ENCODE data around the gene PRKAG3. TPM values are rescaled to one million over a fixed set of nuclear protein-coding genes. Genes with fewer than 3 reads are reported as not detected.

The PRKAG3 gene
- polyA plus RNA-seq = not detected

DNA sequence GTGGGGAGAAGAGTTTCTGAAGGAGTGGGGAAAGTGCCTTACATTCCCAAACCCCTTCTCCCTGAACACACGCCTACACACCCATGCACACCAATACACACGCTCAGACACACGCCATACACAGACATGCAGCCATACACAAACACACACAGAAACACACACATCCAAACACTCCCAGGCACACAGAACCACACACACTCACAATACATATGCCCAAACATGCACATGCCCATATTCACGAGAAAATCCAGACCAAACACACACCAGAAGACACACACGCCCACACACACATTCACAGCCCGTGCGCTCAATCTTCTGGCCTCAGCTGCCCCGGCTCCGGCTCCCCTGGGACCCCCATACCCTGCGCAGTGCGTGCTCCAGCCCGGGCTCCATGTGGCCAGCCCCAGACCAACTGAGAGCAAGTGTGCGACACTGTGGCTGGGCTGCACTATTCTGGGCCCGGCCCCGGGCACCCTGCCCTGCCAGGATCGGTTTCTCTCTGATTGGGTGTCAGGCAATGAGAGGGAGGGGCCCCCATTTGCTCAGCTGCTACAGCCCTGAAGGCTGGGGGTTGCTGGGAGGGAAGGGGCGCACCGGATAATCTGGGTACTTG lies at the start of gene PRKAG3:
PRKAG3 (minus strand) TSS at position 426 of the 613 bp plus-strand sequence.
- Mint-ChIP-seq H3K36me3 (peaks cover 1% of the 10 kb centered on the region), H3K9me3 (no peaks in the 10 kb centered on the region), H3K27ac (no peak within 1 kb of the TSS), H3K27me3 (peaks cover 29% of the 10 kb centered on the region), H3K4me3 (peak within 1 kb of the TSS in 1 of 4 donors; percentile 27), H3K4me1 (peaks cover 0 to 1% (median under 1%) of the 10 kb centered on the region in 3 donors)

DNA sequence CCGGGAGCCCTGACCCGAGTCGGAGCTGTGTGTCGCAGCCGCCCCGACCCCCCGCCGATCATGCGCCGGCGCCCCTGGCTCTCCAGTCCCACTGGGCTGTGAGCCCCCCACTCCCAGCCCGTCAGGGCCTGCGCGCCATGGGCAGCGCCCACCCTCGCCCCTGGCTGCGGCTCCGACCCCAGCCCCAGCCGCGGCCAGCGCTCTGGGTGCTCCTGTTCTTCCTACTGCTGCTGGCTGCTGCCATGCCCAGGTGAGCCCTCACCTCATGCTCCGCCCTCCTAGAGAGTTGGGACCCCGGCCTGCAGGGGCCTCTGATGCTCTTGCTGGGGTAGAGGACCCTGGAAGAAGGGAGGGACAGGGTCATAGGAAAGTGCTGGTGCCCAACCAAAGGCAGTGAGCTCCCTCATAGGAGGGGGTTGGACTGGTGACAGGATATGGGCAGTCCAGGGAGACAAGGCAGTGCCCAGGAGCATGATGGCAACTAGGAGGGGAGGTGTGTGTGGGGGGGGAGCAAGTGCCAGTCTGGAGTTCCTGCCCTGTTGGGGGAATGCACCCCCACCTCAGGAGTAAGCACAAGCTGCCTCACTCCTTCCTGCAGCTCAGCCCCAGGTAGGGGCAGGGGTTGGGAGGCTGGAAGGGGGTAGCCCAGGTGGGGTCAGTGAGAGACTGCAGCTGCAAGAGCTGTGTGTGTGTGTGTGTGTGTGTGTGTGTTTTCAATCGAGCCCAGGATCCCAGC lies 49.4 kb upstream of the PRKAG3 start:
- Mint-ChIP-seq H3K4me1 (peaks cover 28 to 54% (median 46%) of the 10 kb centered on the region in 3 donors), H3K27ac (peak overlapping the region; percentile 46 to 99 (median 71)), H3K36me3 (no peaks in the 10 kb centered on the region), H3K9me3 (no peaks in the 10 kb centered on the region), H3K27me3 (peaks cover 6% of the 10 kb centered on the region), H3K4me3 (peak overlapping the region; percentile 60 to 97 (median 89))

DNA sequence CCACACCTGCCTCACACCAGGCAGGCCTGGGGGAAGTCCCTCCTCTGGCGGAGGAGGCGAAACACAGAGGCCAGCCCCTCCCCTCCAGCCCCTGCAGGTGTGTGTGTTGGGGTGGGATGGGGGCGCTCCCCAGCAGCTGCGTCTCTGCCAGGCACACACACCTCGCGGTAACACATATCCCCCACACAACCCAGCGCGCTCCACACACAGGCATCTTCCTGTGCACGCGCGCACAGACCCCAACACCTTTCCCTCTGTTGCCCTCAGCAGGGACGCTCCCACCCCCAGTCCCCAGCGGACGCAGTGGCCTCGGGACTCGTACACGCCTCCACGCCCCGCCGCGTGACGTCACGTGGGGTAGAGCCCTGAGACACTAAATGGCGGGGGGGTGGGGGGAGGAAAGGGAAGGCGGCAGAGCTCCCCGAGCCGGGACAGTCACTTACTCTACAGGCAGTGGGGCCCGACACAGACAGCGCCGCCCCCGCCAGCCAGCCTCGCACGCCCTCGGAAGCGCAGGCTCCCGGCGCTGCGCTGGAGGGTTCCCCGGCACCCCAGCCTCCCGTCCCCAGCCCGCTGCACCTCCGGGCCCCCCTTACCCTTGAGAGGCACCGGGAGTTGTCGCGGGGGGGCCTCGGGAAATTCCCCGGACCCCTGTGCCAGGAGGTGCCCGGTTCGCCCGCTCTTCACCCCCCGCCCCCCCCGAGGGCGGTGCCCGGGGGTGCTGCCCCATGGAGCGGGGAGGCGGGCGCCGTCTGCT lies 48.7 kb upstream of the PRKAG3 start, which contains the start of gene WNT10A:
WNT10A (plus strand) TSS at position 751 of the 757 bp plus-strand sequence. CDS start 144 bp downstream, outside the sequence.
- H3K9me3 Mint-ChIP-seq = no peaks in the 10 kb centered on the region
- peaks cover 26 to 49% (median 39%) of the 10 kb centered on the region in 3 donors for H3K4me1 Mint-ChIP-seq
- H3K27ac Mint-ChIP-seq = peak within 1 kb of the TSS; percentile 91 to 99 (median 98)
- no peaks in the 10 kb centered on the region for H3K36me3 Mint-ChIP-seq
- peaks cover 8% of the 10 kb centered on the region for H3K27me3 Mint-ChIP-seq
- peak within 1 kb of the TSS; percentile 81 to 97 (median 90) for H3K4me3 Mint-ChIP-seq

DNA sequence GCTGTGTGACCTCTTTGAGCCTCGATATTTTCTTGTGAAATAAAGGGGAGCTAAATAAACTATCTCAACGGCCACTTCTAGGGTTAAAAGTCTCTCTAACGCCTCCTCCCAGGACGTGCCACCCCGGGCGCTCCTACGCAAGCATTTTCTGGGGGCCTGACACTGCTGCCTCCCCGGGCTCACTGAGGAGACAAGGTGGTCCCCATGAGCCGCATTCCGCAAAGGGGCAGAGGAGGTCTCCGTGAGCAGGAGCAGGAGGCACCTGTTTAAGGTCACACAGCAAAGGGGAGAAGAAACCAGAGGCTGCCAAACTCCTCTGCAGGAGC lies 48.1 kb upstream of the PRKAG3 start:
- Mint-ChIP-seq H3K4me3 (peak overlapping the region; percentile 81 to 93 (median 90)), H3K27me3 (peaks cover 8% of the 10 kb centered on the region), H3K27ac (peak overlapping the region; percentile 91 to 98 (median 97)), H3K4me1 (peaks cover 22 to 44% (median 37%) of the 10 kb centered on the region in 3 donors), H3K9me3 (no peaks in the 10 kb centered on the region), H3K36me3 (no peaks in the 10 kb centered on the region)

DNA sequence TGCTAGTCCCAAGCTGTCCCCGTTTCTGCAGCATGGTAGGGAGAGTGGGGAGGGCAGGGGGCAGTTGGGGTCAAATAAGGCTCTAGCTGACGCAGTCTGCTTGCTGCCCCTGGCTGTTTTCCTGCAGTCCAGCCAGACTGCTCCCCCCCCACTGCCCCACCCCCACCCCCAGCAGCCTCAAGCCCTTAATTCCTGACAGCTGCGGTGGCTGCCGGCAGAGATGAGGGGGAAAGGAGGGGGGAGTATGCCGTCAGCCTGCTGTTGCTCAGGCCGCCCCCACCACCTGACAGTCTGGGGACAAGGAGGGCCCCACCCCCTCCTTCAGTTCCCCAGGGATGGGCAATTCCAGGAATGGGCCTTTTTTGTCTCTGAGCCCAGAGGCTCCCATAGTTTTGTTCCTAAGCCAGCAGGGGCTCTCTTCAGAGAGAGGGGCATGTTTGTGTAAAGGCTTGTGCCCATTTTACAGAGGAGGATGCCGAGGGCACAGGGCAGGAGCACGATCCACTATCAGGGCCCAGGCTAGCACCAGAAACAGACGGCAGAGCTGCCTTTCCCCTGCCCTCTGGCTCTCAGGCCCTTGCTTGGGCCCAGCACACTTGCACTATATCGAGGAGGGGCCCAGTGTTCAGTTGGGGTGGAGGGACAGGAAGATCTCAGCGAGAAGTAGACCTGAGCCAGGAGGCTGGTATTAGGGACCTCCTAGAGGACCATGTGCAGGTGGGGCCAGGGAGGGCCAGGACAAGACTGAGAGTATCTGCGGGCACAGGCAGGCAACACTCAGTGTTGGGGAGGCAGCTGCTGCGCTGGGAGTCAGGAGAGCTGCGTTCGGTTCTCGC lies 47.5 kb upstream of the PRKAG3 start:
- Mint-ChIP-seq H3K9me3 (no peaks in the 10 kb centered on the region), H3K27ac (peak overlapping the region; percentile 91 to 98 (median 97)), H3K36me3 (no peaks in the 10 kb centered on the region), H3K4me1 (peaks cover 25 to 39% (median 34%) of the 10 kb centered on the region in 3 donors), H3K27me3 (peaks cover 8% of the 10 kb centered on the region), H3K4me3 (peak overlapping the region; percentile 81 to 93 (median 90))

DNA sequence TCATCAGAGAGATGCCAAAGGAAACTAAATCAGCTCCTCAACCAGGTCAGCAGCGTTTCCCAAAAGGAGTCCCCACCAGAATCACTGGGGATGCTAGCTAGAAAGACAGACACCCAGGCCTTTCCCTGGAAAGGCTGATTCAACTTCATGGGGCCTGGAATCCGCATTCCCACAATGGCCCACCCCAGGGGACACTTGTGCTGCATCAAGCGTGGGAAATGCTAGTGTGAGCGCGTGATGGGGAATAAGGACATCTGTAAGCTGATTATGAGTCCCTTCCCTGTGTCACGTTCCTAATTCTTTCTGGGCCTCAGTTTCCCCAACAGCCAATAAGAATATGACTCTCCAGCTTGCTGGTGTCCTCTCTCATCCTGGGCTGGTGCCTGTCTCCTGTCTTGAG lies 46.9 kb upstream of the PRKAG3 start:
- H3K4me1 Mint-ChIP-seq = peaks cover 26 to 39% (median 32%) of the 10 kb centered on the region in 3 donors

DNA sequence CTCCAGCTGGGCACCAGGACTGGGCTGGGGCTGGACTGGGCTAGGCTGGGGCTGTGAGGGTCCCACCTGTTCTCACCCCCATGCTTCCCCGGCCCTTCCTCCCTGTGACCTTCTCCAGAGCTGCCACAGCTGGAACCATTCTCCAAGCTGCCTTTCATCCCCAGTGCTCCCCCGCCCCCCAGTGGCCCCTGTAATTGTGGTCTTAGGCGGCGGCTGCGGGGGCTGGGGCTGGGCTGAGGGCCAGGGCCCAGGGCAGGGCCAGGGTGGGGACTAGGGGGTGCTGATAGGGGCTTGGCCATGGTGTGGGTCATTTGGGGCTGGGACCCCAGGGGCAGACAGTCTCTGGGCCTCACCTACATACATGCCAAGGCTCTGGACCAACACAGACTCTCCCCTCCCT lies 46.3 kb upstream of the PRKAG3 start:
- Mint-ChIP-seq H3K4me3 (no peak overlapping the region), H3K27ac (peak overlapping the region in 1 of 3 donors; percentile 39), H3K36me3 (no peaks in the 10 kb centered on the region), H3K9me3 (no peaks in the 10 kb centered on the region), H3K4me1 (peaks cover 26 to 39% (median 33%) of the 10 kb centered on the region in 3 donors), H3K27me3 (peaks cover 8% of the 10 kb centered on the region)

More for the DNA sequence above, 46.9 kb upstream of the PRKAG3 start:
- Mint-ChIP-seq H3K27ac (peak overlapping the region in 1 of 3 donors; percentile 39), H3K36me3 (no peaks in the 10 kb centered on the region), H3K4me3 (no peak overlapping the region), H3K27me3 (peaks cover 8% of the 10 kb centered on the region), H3K9me3 (no peaks in the 10 kb centered on the region)

DNA sequence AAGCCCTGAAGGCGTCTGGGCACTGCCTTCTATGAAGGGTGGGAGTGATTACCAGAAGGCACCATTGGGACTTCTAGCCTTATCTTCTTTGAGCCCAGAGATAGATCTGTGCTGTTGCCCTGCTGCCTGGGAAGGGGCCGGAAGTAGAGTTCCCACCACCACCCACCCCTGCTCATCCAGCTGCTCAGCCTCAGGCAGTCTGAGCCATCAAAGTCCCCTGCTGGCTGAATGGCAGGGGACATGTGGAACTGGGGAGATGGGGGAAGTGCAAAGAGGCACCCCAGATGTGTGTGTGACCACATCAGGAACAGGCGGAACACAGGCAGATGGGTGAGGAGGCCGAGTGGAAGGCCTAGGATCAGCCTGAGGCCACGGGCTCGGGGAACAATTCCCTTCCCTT lies 45.7 kb upstream of the PRKAG3 start:
- H3K27me3 Mint-ChIP-seq = peaks cover 11% of the 10 kb centered on the region
- H3K36me3 Mint-ChIP-seq = no peaks in the 10 kb centered on the region
- no peaks in the 10 kb centered on the region for H3K9me3 Mint-ChIP-seq
- H3K27ac Mint-ChIP-seq = peak overlapping the region in 1 of 3 donors; percentile 66
- H3K4me1 Mint-ChIP-seq = peaks cover 27 to 33% (median 29%) of the 10 kb centered on the region in 3 donors
- no peak overlapping the region for H3K4me3 Mint-ChIP-seq

DNA sequence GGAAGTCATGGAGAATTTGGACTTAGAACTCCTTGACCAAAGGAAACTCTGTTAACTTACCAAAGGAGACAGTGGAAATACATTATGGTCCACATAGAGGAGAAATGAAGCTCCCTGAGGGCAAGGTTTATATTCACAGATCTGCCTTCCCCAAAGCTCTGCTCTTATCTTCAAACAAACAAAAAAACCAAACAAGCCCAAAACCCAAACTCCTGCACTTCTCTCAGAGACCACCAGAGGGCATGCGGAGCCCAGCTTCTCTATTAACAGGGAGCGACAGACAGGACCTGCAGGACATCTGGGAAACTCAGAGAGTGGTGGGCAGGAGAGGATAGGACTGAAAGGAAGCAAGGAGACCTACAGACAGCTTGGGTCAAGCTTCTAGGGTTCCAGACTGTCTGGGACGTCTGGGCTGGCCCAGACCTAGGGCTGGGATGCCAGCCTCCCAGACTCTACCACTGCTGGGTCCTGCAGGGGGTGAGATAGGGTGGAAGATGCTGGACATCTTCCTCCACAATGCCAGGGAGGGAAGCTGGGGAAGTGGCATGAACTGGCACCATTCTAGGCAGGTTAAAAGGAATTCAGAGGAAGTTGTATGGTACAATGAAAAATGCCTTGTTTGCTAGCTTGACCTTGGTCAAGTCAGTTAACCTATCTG lies 45.1 kb upstream of the PRKAG3 start:
- H3K36me3 Mint-ChIP-seq = no peaks in the 10 kb centered on the region
- H3K9me3 Mint-ChIP-seq = no peaks in the 10 kb centered on the region
- peaks cover 17% of the 10 kb centered on the region for H3K27me3 Mint-ChIP-seq
- peak overlapping the region; percentile 27 to 66 (median 45) for H3K27ac Mint-ChIP-seq
- peaks cover 30 to 31% (median 30%) of the 10 kb centered on the region in 3 donors for H3K4me1 Mint-ChIP-seq
- H3K4me3 Mint-ChIP-seq = peak overlapping the region in 2 of 4 donors; percentile 38 to 53

DNA sequence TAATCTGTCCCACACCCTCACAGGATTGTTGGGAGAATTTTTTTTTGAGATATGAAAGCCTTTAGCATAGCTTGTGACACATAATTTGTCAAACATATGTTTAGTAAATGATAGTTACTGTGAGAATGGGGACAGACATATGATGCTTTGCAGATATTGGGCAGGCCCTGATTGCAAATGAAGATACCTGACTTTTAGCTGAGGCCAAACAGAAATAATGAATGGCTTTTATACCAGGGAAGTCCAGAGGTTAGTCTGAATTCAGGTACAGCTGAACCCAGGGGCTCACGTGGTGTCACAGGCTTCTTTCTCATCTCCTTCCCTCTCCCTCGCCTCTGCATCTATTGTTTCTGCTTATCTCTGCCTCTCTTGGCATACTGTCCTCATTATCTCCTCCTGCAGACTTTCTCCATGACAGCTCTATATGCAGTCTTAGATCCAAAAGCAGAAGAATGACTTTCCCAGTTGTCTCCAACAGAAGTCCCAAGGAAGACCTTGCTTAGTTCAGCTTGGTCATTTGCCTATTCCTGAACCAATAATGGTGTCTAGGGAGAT lies 44.2 kb upstream of the PRKAG3 start:
- Mint-ChIP-seq H3K9me3 (no peaks in the 10 kb centered on the region), H3K4me1 (peaks cover 26 to 28% (median 27%) of the 10 kb centered on the region in 3 donors), H3K4me3 (no peak overlapping the region), H3K36me3 (no peaks in the 10 kb centered on the region), H3K27me3 (peaks cover 21% of the 10 kb centered on the region), H3K27ac (peak overlapping the region in 1 of 3 donors; percentile 64)

DNA sequence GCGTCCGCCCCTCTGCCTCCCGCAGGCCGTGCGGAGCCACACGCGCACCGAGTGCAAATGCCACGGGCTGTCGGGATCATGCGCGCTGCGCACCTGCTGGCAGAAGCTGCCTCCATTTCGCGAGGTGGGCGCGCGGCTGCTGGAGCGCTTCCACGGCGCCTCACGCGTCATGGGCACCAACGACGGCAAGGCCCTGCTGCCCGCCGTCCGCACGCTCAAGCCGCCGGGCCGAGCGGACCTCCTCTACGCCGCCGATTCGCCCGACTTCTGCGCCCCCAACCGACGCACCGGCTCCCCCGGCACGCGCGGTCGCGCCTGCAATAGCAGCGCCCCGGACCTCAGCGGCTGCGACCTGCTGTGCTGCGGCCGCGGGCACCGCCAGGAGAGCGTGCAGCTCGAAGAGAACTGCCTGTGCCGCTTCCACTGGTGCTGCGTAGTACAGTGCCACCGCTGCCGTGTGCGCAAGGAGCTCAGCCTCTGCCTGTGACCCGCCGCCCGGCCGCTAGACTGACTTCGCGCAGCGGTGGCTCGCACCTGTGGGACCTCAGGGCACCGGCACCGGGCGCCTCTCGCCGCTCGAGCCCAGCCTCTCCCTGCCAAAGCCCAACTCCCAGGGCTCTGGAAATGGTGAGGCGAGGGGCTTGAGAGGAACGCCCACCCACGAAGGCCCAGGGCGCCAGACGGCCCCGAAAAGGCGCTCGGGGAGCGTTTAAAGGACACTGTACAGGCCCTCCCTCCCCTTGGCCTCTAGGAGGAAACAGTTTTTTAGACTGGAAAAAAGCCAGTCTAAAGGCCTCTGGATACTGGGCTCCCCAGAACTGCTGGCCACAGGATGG lies 42.0 kb upstream of the PRKAG3 start:
- H3K36me3 Mint-ChIP-seq = no peaks in the 10 kb centered on the region
- peaks cover 19 to 27% (median 20%) of the 10 kb centered on the region in 3 donors for H3K4me1 Mint-ChIP-seq
- H3K27ac Mint-ChIP-seq = peak overlapping the region in 1 of 3 donors; percentile 93
- H3K9me3 Mint-ChIP-seq = no peaks in the 10 kb centered on the region
- peaks cover 19% of the 10 kb centered on the region for H3K27me3 Mint-ChIP-seq
- peak overlapping the region; percentile 51 to 85 (median 62) for H3K4me3 Mint-ChIP-seq

DNA sequence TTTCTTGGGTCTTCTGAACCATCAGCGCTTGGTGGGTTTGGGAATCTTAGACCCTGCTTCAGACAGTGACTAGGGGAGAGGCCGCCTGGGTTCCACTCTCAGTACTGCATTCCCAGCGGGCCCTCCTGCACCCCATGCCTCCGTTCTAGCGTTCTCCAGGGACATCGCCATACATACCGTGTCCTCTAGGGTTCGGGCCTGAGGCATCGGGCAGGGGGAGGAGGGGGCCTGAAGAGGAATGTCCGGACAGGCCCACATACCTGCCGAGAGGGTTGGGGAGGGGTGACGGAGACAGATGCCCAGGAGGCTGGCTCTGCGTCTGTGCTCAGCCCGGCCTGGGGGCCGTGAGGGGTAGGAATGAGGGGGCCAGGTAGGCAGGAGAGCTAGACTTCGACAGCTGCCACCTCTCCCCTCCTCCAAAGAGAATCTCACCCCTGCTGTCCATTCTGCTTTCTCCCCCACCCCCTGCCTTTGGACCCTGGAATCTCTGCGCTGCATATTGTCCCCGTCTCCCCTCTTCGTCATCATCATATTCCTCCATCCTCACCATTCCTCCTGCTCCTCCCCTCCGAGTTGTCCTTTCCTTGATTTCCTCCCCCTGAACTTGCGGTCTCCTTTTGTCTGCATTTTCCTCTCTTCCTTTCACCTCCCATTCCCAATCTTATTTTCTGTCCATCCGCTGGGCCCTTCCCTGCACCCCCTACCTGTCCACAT lies 41.2 kb upstream of the PRKAG3 start:
- Mint-ChIP-seq H3K36me3 (no peaks in the 10 kb centered on the region), H3K9me3 (no peaks in the 10 kb centered on the region), H3K4me3 (peak overlapping the region in 3 of 4 donors; percentile 54 to 98 (median 70)), H3K27ac (peak overlapping the region in 1 of 3 donors; percentile 93), H3K4me1 (peaks cover 19 to 27% (median 20%) of the 10 kb centered on the region in 3 donors), H3K27me3 (peaks cover 19% of the 10 kb centered on the region)
